CD4-positive, alpha-beta T cell (primary cell): ENCODE results near the gene ENC1. TPM values are rescaled to one million over a fixed set of nuclear protein-coding genes. Genes with fewer than 3 reads are reported as not detected.

Experiments
- ATAC-seq: fragments of 200-7000 bp; cut with Tn5 transposase; one replicate; pipeline ENCODE4 v1.10.0; 2022; ENCODE audit warnings: mild to moderate bottlenecking; ENCODE audit not compliant: poor library complexity
- CTCF ChIA-PET: fragments of 350-600 bp; sonication (Branson Sonifier 250); formaldehyde crosslinking; loops from one replicate; lab custom pipeline; 2021; ENCODE audit warnings: antibody characterized with exemption, inconsistent platforms; lab: Charles Lee
- POLR2A ChIA-PET: fragments of 350-600 bp; sonication (Branson Sonifier 250); formaldehyde crosslinking; loops from one replicate; lab custom pipeline; 2021; ENCODE audit warnings: antibody characterized with exemption, inconsistent platforms; lab: Charles Lee
- DNase-seq, 14 experiments: peaks; one replicate each; pipeline ENCODE4 v3.0.0-alpha.2; 2013 to 2020; ENCODE audit warnings: mixed read lengths in 2 of 14
- H3K27ac ChIP-seq, 2 donors: one replicate each; pipeline versions ENCODE4 v1.5.1 to v1.7.0; 2013; ENCODE audit warnings: low read length in 2 of 2, low read depth in 1 of 2, mild to moderate bottlenecking in 1 of 2
- H3K27me3 ChIP-seq, 2 experiments: 1 replicate in 1 of 2; 2 replicates in 1 of 2; pipeline versions ENCODE4 v1.6.1 to v1.7.0; 2013; ENCODE audit warnings: low read length in 2 of 2, control low read depth in 1 of 2, mild to moderate bottlenecking in 1 of 2, moderate library complexity in 1 of 2; ENCODE audit not compliant: insufficient read depth in 2 of 2, control insufficient read depth in 1 of 2
- H3K36me3 ChIP-seq: one replicate; pipeline ENCODE4 v1.6.1; 2013; ENCODE audit warnings: low read length, control low read depth; ENCODE audit not compliant: insufficient read depth
- H3K4me1 ChIP-seq: one replicate; pipeline ENCODE4 v1.6.1; 2013; ENCODE audit warnings: low read length, control low read depth; ENCODE audit not compliant: insufficient read depth
- H3K4me3 ChIP-seq: one replicate; pipeline ENCODE4 v1.5.1; 2013; ENCODE audit warnings: mild to moderate bottlenecking, low read length, moderate library complexity
- H3K9me3 ChIP-seq, 2 experiments: 1 replicate in 1 of 2; 2 replicates in 1 of 2; pipeline versions ENCODE4 v1.6.1 to v1.7.0; 2013; ENCODE audit warnings: low read length in 2 of 2, mild to moderate bottlenecking in 2 of 2, control low read depth in 1 of 2, moderate library complexity in 1 of 2; ENCODE audit not compliant: control insufficient read depth in 1 of 2, insufficient read depth in 1 of 2
- H3K27ac Mint-ChIP-seq: one replicate; pipeline ENCODE4 v1.8.0; 2020; ENCODE audit warnings: mixed read lengths
- H3K27me3 Mint-ChIP-seq: one replicate; pipeline ENCODE4 v1.8.0; 2021; ENCODE audit warnings: mixed read lengths
- H3K36me3 Mint-ChIP-seq: one replicate; pipeline ENCODE4 v1.8.0; 2021; ENCODE audit warnings: low read depth, mixed read lengths
- H3K4me1 Mint-ChIP-seq: one replicate; pipeline ENCODE4 v1.8.0; 2021; ENCODE audit warnings: low read depth, mixed read lengths
- H3K4me3 Mint-ChIP-seq: one replicate; pipeline ENCODE4 v1.8.0; 2020; ENCODE audit warnings: mild to moderate bottlenecking, mixed read lengths
- H3K9me3 Mint-ChIP-seq: one replicate; pipeline ENCODE4 v1.8.0; 2020; ENCODE audit warnings: mixed read lengths
- intact Hi-C, 2 experiments: fragments of 100-400 bp; cut with DNase I in 1 of 2; cut with micrococcal nuclease in 1 of 2; formaldehyde crosslinking; loops; one replicate each; pipeline versions ENCODE4 v1.15.1 to v1.9.0; 2023 to 2025; cut with DNase I, micrococcal nuclease
- total RNA-seq, 174 experiments: library from RNA in 2 of 174; stranded (reverse) in 2 of 174; gene quantifications; one replicate each; pipeline ENCODE4 v1.2.3 and lab custom pipeline; 2021 to 2026
- TF ChIP-seq, protein P1 (sequence below): fragments of 200-600 bp; IDR thresholded peaks from one replicate; pipeline ENCODE4 v1.8.0; 2022; ENCODE audit warnings: antibody characterized with exemption, mild to moderate bottlenecking

Gene ENC1
- total RNA-seq, 2 experiments from 2014 or later = 39.6 to 40.1 TPM

DNA sequence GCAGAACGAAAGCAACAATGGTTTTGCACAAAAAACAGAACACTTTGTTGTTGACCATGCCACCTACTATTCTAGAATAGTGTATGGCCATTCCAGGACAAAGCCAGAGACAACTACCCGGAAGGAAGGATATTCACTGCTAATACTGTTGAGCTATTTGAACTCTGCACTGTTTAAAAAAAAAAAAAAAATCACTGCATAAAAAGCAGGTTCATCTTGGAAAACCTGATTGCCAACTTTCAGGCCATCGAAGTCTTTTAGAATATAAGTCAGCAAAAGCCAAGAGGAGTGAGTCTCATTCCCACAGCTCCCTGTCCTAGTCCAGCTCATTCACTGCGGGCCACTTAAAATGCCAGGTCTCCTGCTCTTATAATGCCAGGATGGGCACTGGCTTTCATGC, 4.0 kb downstream of the ENC1 start:
- Histone ChIP-seq H3K4me3 (no peak overlapping the region), H3K4me1 (peaks cover 26% of the 10 kb centered on the region), H3K27ac (no peak overlapping the region), H3K27me3 (peaks cover 0 to 6% of the 10 kb centered on the region in 2 experiments), H3K9me3 (no peaks in the 10 kb centered on the region), H3K36me3 (no peaks in the 10 kb centered on the region)
- TF ChIP-seq, protein P1, sequence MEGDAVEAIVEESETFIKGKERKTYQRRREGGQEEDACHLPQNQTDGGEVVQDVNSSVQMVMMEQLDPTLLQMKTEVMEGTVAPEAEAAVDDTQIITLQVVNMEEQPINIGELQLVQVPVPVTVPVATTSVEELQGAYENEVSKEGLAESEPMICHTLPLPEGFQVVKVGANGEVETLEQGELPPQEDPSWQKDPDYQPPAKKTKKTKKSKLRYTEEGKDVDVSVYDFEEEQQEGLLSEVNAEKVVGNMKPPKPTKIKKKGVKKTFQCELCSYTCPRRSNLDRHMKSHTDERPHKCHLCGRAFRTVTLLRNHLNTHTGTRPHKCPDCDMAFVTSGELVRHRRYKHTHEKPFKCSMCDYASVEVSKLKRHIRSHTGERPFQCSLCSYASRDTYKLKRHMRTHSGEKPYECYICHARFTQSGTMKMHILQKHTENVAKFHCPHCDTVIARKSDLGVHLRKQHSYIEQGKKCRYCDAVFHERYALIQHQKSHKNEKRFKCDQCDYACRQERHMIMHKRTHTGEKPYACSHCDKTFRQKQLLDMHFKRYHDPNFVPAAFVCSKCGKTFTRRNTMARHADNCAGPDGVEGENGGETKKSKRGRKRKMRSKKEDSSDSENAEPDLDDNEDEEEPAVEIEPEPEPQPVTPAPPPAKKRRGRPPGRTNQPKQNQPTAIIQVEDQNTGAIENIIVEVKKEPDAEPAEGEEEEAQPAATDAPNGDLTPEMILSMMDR = no peak
- no peak for ATAC-seq
- ChIA-PET CTCF (no interaction called here), POLR2A (no interaction called here)
- H3K4me3 Mint-ChIP-seq = no peak overlapping the region
- H3K27ac Mint-ChIP-seq = no peak overlapping the region
- no peaks in the 10 kb centered on the region for H3K9me3 Mint-ChIP-seq
- H3K36me3 Mint-ChIP-seq = peaks cover 9% of the 10 kb centered on the region
- intact Hi-C loops = no loop called here
- peaks cover 5% of the 10 kb centered on the region for H3K27me3 Mint-ChIP-seq
- DNase-seq = no peak
- H3K4me1 Mint-ChIP-seq = peaks cover 38% of the 10 kb centered on the region

DNA sequence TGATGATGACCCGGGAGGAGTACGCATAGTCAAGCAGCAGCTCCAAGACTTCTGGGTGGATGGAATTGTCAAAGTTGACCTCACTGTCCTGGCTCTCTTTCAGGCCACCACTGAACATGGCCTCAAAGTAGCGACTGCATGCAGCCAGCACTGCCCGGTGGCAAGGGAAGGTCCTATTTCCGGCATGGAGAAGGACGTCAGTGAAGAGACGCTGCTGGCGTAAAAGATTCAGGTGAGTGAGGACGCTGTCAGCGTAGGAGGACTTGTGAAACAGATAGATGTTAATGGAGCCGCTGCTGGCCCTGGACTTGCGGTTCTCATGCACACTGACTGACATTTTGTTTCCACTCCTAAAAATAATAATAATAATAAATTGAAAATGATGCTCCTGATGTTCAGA, 4.4 kb downstream of the ENC1 start:
- ChIA-PET CTCF (no interaction called here), POLR2A (no interaction called here)
- ATAC-seq = no peak
- TF ChIP-seq, protein P1 = no peak
- no peak overlapping the region for H3K4me3 Mint-ChIP-seq
- Histone ChIP-seq H3K36me3 (no peaks in the 10 kb centered on the region), H3K27me3 (peaks cover 0 to 6% of the 10 kb centered on the region in 2 experiments), H3K4me3 (no peak overlapping the region), H3K27ac (no peak overlapping the region), H3K4me1 (peaks cover 26% of the 10 kb centered on the region), H3K9me3 (no peaks in the 10 kb centered on the region)
- DNase-seq = no peak
- H3K36me3 Mint-ChIP-seq = peaks cover 11% of the 10 kb centered on the region
- intact Hi-C loops = no loop called here
- peaks cover 39% of the 10 kb centered on the region for H3K4me1 Mint-ChIP-seq
- H3K27ac Mint-ChIP-seq = no peak overlapping the region
- no peaks in the 10 kb centered on the region for H3K9me3 Mint-ChIP-seq
- H3K27me3 Mint-ChIP-seq = peaks cover 5% of the 10 kb centered on the region

DNA sequence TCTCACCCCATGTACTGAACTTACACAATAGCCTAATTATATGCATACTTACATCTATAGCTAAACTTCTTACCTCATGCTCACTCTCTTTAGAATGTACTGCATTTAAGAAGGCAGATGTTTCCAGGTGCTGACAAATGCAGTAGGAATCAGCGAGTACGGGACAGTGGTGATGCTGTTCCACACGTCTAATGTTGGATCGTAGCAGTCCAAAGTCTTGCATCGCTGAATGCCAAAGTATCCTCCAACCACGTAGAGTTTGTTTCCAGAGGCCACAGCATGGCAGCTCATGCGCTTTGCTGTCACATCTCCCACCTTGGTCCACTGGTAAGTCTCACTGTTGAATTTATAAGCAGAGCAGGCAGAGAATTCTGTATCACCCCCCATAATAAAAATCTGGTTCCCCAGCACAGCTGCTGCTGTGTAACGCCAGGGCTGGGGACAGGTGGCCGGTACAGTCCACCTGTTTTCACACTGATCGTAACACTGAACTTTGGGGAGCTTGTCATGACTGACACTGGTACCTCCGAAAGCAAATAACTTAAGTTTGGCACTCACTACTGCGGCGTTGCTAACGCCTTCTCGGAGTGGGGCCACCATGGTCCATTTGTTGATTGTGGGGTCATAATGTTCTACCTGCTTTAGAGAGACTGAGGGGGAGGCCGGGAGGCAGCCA, 5.8 kb downstream of the ENC1 start:
- no peaks in the 10 kb centered on the region for H3K36me3 ChIP-seq
- peaks cover 16% of the 10 kb centered on the region for H3K4me1 ChIP-seq
- no peak for ATAC-seq
- H3K9me3 Mint-ChIP-seq = no peaks in the 10 kb centered on the region
- CTCF ChIA-PET = no interaction called here
- POLR2A ChIA-PET = no interaction called here
- intact Hi-C loops = no loop called here
- no peak overlapping the region for H3K4me3 Mint-ChIP-seq
- peaks cover 11% of the 10 kb centered on the region for H3K36me3 Mint-ChIP-seq
- peaks cover 0 to 6% of the 10 kb centered on the region in 2 experiments for H3K27me3 ChIP-seq
- peaks cover 49% of the 10 kb centered on the region for H3K4me1 Mint-ChIP-seq
- H3K27me3 Mint-ChIP-seq = peaks cover 5% of the 10 kb centered on the region
- no peak overlapping the region for H3K27ac Mint-ChIP-seq
- no peak overlapping the region for H3K27ac ChIP-seq
- DNase-seq = no peak
- TF ChIP-seq, protein P1 = no peak
- no peaks in the 10 kb centered on the region for H3K9me3 ChIP-seq
- no peak overlapping the region for H3K4me3 ChIP-seq
